ENCODE results near the gene GNG8.

Gene GNG8

GRCh38 chr19:46614114-46614722, 21.8 kb downstream of the GNG8 start:
- peak; percentile 88 for TF ChIP-seq CTCF (IDR thresholded peaks at IDR 0.05; ENCODE audit: low read depth, low read length, missing control alignments)
- H3K4me3 ChIP-seq (ENCODE audit: low read depth, low read length), result no peak overlapping the region
- in situ Hi-C loops (cut with HindIII; ENCODE audit: low sequenced_read_pairs), result no loop called here
- DNase-seq (ENCODE audit: low read depth), result peak; percentile 47

DNA sequence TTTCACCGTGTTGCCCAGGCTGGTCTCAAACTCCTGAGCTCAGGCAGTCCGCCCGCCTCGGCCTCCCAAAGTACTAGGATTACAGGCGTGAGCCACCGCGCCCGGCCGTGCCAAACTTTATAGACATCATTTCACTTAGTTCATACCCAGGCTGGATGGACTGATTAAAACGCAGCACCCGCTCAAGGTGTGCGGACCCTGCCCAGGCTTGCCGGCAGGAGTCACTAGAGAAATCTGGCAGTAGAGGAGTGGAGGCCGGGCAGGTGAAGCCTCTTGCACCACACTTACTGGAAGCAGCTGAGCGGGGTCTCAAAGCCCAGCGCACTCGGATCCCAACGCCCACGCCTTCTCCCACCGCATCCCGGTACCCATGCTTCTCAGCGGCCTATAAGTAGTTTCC, 22.5 kb downstream of the GNG8 start:
- DNase-seq (ENCODE audit: low read depth), result no peak
- in situ Hi-C loops (cut with HindIII; ENCODE audit: low sequenced_read_pairs), result no loop called here
- no peak overlapping the region for H3K4me3 ChIP-seq (ENCODE audit: low read depth, low read length)
- TF ChIP-seq CTCF (IDR thresholded peaks at IDR 0.05; ENCODE audit: low read depth, low read length, missing control alignments), result no peak

- no peak for TF ChIP-seq CTCF (IDR thresholded peaks at IDR 0.05; ENCODE audit: low read depth, low read length, missing control alignments)
- no peak for DNase-seq (ENCODE audit: low read depth)
- in situ Hi-C loops (cut with HindIII; ENCODE audit: low sequenced_read_pairs), result no loop called here
- no peak overlapping the region for H3K4me3 ChIP-seq (ENCODE audit: low read depth, low read length)
These were observed 24.2 kb downstream of the GNG8 start for GRCh38 chr19:46611776-46612175.

DNA sequence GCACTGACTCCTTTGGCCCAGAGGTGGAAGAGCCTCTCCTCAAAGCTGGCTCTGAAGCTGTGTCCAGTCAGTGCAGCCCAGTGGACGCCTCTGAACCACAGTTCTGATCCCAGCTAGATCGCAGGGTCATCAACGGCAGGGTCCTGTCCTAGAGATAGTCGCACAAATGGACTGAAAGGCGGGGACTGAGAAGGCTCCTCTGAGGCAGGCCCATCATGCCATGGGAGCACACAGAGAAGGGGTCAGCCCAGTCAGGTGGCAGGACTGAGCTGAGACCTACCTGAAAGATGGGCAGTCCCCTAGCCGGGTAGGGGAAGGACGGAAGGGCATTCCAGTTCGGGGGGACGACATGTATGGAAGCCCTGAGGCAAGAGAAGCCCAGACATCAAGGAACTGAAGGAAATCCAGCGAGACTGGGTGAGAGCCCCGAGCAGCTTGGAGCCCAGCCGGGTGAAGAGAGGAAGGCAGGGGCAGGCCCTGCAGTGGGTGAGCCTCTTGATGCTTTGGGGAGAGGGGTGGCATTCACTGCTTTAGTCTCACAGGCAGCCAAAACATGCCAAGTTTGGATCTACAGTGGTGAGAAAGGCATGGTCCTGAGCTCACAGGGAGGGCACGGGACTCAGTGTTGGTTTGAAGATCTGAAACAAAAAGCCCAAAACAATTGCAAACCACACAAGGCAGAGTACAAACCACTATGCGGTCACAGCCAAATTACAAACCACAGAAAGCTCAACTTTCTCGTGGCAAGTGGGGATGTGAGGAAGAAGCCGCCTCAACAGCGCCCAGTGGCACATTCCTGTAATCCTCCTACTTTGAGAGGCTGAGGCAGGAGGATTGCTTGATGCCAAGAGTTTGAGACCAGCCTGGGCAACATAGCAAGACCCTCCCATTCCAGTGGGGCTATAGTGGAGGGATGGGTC, 24.9 kb downstream of the GNG8 start:
- in situ Hi-C loops (cut with HindIII; ENCODE audit: low sequenced_read_pairs), result no loop called here
- no peak for TF ChIP-seq CTCF (IDR thresholded peaks at IDR 0.05; ENCODE audit: low read depth, low read length, missing control alignments)
- peak; percentile 82 for DNase-seq (ENCODE audit: low read depth)
- no peak overlapping the region for H3K4me3 ChIP-seq (ENCODE audit: low read depth, low read length)

- no peak for DNase-seq (ENCODE audit: low read depth)
- TF ChIP-seq CTCF (IDR thresholded peaks at IDR 0.05; ENCODE audit: low read depth, low read length, missing control alignments), result no peak
- H3K4me3 ChIP-seq (ENCODE audit: low read depth, low read length), result no peak overlapping the region
- in situ Hi-C loops (cut with HindIII; ENCODE audit: low sequenced_read_pairs), result no loop called here
These were observed 25.6 kb downstream of the GNG8 start for GRCh38 chr19:46610413-46610775.

- no peak for TF ChIP-seq CTCF (IDR thresholded peaks at IDR 0.05; ENCODE audit: low read depth, low read length, missing control alignments)
- in situ Hi-C loops (cut with HindIII; ENCODE audit: low sequenced_read_pairs), result no loop called here
- no peak for DNase-seq (ENCODE audit: low read depth)
- no peak overlapping the region for H3K4me3 ChIP-seq (ENCODE audit: low read depth, low read length)
These were observed 26.2 kb downstream of the GNG8 start for GRCh38 chr19:46609511-46610412.

Data from astrocyte of the cerebellum (primary cell).